Left ventricle myocardium superior (tissue), 1 donor: Measurements from ENCODE around the gene PRLH. TPM values are rescaled to one million over a fixed set of nuclear protein-coding genes. Genes with fewer than 3 reads are reported as not detected.

Experiments used
- ATAC-seq: fragments of 200-7000 bp; cut with Tn5 transposase; one replicate; pipeline ENCODE4 v1.9.1; 2020; ENCODE audit warnings: mild to moderate bottlenecking, moderate library complexity
- DNase-seq: peaks from one replicate; pipeline ENCODE4 v3.0.0-alpha.2; 2020
- intact Hi-C: fragments of 100-400 bp; cut with micrococcal nuclease; formaldehyde crosslinking; loops from one replicate; pipeline ENCODE4 v1.11.0; 2022
- total RNA-seq: library from RNA; stranded (reverse); fragmentation: NEBNext Ultra II Directional; extraction: Animal tissue kit (Norgen Biotek cat#: 25700); gene quantifications from one replicate; pipeline ENCODE4 v1.2.1, GENCODE V29; 2021
- donor health status: DM: no; HTN: yes; CAD: no; lungs with severe emphysema.

Gene PRLH
- total RNA-seq, 1 donor from 2014 or later = not detected

- ATAC-seq (no peak), DNase-seq (no peak)
- intact Hi-C loops = loop anchor here (10.0 kb wide), 1 partner anchor 61 kb away; no protein-coding TSS in a partner anchor
Measured at GRCh38 chr2:237575869-237576862, 9.8 kb downstream of the PRLH start.

- ATAC-seq = no peak
- intact Hi-C loops = loop anchor here (10.0 kb wide), 1 partner anchor 62 kb away; no protein-coding TSS in a partner anchor
- DNase-seq = no peak
Measured at GRCh38 chr2:237576974-237577373, 10.6 kb downstream of the PRLH start.

- ATAC-seq = no peak
- DNase-seq = no peak
- intact Hi-C loops = loop anchor here (10.0 kb wide), 1 partner anchor 63 kb away; no protein-coding TSS in a partner anchor
Measured at GRCh38 chr2:237577458-237577857, 11.1 kb downstream of the PRLH start.

DNA sequence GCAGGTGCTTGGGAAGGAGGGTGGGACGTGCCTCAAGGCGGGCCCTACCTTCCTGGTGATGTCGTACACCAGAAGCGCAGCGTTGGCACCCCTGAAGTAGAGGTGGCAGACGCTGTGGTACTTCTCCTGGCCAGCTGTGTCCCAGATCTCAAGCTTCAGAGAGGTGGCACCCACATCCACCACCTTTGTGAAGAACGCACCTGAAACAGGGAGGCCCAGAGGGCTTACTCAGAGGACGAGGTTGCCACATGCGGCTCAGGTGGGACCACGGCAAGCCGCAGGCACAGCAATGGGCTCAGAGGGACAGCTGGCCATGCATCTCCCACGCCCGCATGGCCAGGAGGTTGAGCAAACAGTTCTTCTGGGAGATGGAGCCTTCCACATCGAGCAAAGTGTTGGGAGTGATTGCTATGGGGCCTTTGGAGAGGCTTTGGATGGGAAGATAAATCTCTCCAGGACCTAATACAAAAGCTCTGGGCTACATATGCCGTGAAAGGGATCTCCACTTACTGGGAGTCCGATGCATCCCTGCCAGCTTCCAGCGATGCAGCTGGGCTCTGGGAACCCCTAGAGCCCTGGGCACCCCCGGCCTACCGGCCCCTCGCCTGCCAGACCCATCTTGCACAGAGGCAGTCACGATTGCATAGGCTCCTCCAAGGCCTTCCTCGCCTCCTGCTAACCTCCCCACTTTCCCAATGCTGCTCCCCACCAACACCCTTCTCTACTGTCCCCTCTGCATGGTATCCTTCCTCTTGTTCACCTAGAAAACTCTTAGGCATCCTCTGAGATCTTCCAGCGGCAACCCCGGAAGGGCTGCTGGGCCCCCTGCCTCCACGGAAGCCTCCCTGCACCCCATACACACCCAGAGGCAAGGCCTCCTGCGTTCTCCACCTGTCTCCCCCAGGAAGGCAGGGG lies 11.8 kb downstream of the PRLH start:
- no peak for DNase-seq
- intact Hi-C loops = loop anchor here (10.0 kb wide), 1 partner anchor 63 kb away; no protein-coding TSS in a partner anchor
- ATAC-seq = no peak

- DNase-seq = no peak
- intact Hi-C loops = loop anchor here (5.0 kb wide), 1 partner anchor 161 kb away; no protein-coding TSS in a partner anchor
- ATAC-seq = no peak
Measured at GRCh38 chr2:237581326-237581725, 15.0 kb downstream of the PRLH start.

DNA sequence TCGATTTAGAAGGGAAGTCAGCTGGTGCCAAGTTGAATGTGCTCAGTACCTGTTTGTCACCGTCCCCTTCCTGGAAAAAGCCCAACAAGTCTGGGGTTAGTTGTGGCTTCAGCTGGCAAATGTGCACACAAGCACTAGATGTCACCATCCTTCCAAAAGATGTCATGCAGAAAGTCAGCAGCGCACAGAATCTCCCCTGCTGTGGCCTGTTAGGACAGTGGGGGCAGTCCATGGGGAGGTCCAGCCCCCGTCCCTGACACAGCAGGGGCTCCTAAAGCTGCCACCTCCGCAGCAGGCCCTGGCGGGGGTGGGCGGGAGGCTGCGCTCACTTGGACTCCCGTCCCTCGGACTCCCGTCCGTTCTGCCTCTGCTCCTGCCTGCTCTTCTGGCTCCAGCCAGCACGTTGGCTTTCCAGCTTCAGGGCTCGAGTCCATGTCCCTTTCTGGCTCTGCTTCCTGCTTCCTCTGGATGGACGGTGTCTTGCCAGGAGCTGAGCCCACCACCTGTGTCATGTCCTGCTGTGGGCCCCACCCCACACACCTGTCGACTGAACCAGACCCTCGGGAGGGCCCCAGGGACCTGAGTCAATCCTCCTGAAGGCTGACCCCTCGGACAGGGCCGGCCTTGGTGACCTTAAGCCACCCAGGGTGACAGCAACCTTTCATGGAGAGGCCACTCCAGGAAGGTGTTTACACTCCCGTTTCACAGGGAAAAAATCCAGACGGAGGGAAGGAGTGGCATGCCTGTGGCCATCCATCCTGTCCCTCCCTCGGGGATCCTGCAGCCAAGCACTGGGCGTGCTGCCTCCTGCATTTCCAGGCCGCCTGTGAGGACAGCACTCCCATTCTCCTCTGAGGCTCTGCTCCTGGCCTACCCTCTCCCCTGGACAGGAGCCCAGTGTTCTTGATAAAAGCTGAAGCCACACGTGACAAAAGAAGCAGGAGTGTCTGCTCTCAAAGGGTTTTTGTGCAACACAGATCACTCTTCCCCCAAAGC lies 15.7 kb downstream of the PRLH start:
- intact Hi-C loops = loop anchor here (5.0 kb wide), 1 partner anchor 160 kb away; no protein-coding TSS in a partner anchor
- peak; percentile 94 for ATAC-seq

GRCh38 chr2:237583385-237584295 lies 17.3 kb downstream of the PRLH start:
- no peak for ATAC-seq
- intact Hi-C loops = loop anchor here (5.0 kb wide), 1 partner anchor 159 kb away; no protein-coding TSS in a partner anchor
- DNase-seq = no peak

More for the DNA sequence above, 15.7 kb downstream of the PRLH start:
- peak; percentile 89 for DNase-seq

DNA sequence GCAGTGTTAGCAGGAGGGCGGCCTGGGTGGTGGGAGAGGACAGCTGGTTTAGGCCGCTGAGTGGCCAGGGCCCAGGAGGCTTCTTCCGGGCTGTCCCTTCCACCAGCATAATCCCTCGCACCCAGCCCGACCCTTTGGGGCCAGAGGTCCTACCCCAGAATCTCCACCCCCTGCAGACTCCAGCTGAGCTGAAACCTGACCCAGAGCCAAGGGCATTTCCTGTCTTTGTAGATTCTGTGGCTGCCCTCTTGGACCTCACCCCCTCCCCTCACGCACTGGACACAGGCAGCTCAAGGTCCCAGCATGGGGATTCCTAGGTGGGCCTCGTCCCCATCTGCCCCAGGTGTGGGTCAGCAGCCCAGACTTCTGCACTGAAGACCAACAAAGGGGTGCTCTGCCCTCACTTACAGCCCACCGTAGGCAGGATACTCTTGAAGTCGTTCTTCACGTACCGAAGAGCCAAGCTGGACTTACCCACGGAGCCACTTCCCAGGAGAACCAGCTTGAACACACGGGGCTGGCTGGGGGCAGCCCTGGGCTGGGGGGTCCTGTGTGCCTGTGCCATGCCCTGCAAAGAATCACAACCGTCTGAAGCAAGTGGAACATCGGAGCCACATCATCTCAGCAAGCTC lies 19.3 kb downstream of the PRLH start:
- ATAC-seq (no peak), DNase-seq (no peak)
- intact Hi-C loops = no loop called here

DNA sequence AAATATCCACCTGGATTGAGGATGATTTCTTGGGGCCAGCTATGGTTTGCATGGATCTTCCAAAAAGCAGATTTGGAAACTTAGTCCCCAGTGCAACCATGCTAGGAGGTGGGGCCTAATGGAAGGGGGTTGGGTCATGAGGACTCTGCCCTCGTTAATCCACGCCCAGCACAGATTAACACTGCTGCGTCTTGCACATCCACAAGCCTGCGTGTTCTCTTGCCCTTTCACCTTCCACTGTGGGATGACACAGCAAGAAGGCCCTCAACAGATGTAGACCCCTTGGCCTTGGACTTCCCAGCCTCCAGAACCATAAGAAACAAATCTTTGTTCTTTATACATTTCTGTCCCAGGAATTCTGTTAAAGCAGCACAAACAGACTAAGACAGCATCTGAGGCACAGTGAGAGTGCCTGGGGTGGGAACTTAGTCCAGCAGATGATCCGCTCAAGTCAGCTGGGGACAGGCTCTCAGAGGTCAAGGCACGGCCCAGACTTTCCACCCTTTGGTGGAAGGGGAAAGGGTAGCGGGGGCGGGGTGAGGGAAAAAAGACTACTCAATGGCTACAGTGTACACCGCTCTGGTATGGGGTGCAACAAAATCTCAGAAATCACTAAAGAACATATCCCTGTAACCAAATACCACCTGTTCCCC lies 21.8 kb downstream of the PRLH start:
- intact Hi-C loops = no loop called here

DNA sequence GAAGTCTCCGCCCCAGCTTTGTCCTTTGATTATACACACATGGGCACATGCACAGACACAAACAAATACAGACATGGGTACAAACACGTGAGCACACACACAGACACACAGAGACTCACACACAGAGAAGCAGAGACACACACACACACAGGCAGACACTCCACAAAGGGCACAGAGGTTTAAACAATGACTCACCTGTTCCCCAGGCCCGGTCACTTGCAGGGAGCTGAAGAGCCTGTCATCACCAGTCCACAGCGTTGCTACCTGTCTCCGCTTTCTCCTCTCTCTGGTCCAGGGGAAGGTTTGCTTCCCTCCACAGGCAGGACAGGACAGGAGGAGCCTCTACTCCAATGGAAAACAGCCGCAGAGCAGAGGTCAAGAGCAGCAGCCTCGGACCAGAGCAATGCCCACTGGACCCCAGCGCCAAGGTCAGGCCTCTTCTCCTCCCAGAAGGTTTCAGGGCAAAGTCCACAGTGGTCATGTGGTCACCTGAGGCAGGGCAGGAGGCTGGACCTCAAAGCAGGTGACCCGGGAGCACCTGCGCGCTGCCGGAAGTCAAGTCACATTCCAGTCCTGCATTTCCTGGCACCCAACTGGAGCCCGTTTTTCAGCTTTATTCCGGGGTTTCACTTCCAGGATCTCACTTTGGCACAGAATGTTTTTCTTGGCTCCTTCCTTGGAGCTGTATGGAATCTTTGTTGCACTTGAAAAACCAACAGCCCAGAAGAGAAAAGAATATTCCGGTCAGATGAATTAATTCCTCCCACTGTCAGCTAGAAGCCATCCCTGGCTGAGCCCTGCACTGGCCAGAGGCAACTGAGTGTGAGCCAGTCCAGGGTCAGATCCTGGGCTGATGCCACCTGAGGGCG lies 24.1 kb downstream of the PRLH start, which contains the start of gene RAB17:
Gene RAB17 (minus strand): TSS at position 463 of the 869 bp plus-strand sequence. CDS start 4,580 bp downstream, outside the sequence.
- intact Hi-C loops = no loop called here
- peak; percentile 52 for ATAC-seq

More for the DNA sequence above, 21.8 kb downstream of the PRLH start:
- no peak for DNase-seq
- no peak for ATAC-seq

GRCh38 chr2:237591141-237591881 lies 24.9 kb downstream of the PRLH start:
- DNase-seq (no peak), ATAC-seq (no peak)
- intact Hi-C loops = no loop called here

More for the DNA sequence above, 24.1 kb downstream of the PRLH start, which contains the start of gene RAB17:
- DNase-seq = no peak

- ATAC-seq = no peak
- no peak for DNase-seq
- intact Hi-C loops = no loop called here
Measured at GRCh38 chr2:237592425-237592980, 26.1 kb downstream of the PRLH start.

GRCh38 chr2:237593036-237593435 lies 26.7 kb downstream of the PRLH start:
- intact Hi-C loops = no loop called here
- ATAC-seq (no peak), DNase-seq (no peak)
